ENCODE results near the gene CHM.

CHM gene

GRCh38 chrX:86047174-86047935, at the start of gene CHM:
CHM (minus strand) TSS chrX:86047558; CDS start chrX:86047532, 26 bp downstream.
- peaks cover 4% of the 10 kb centered on the region; the same call in 1 of the 2 replicates for H3K36me3 ChIP-seq (ENCODE audit: control insufficient read depth, low read length)
- peaks cover 48% of the 10 kb centered on the region for H3K79me2 ChIP-seq (ENCODE audit: control insufficient read depth, low read length)
- no peaks in the 10 kb centered on the region for H3K9me3 ChIP-seq (ENCODE audit: control insufficient read depth, insufficient read depth, low read length)
- peaks cover 13% of the 10 kb centered on the region for H3K4me1 ChIP-seq (ENCODE audit: control insufficient read depth, low read length)
- peak within 1 kb of the TSS; percentile 93 for H3K4me3 ChIP-seq (ENCODE audit: low read length)
- H3K9me2 ChIP-seq (replicated peaks; ENCODE audit: control insufficient read depth, low read length): no peaks in the 10 kb centered on the region
- no peaks in the 10 kb centered on the region for H3K27me3 ChIP-seq (ENCODE audit: control insufficient read depth, low read length)
- H4K20me1 ChIP-seq (ENCODE audit: control insufficient read depth, insufficient read depth, low read depth, low read length): no peaks in the 10 kb centered on the region
- TF ChIP-seq CTCF (IDR thresholded peaks at IDR 0.05; ENCODE audit: low read depth, low read length, poor library complexity, severe bottlenecking) (no peak), EZH2phosphoT487 (IDR thresholded peaks at IDR 0.05; ENCODE audit: borderline replicate concordance, low read length) (no peak)
- H3K4me2 ChIP-seq (ENCODE audit: low read length): peak within 1 kb of the TSS; percentile 78
- peak within 1 kb of the TSS; percentile 61 for H3K27ac ChIP-seq (ENCODE audit: low read depth, low read length)
- H3F3A ChIP-seq (ENCODE audit: control insufficient read depth, insufficient read depth): no peaks in the 10 kb centered on the region

- H3K4me3 ChIP-seq (ENCODE audit: low read length): no peak overlapping the region
- no peaks in the 10 kb centered on the region for H3K79me2 ChIP-seq (ENCODE audit: control insufficient read depth, low read length)
- H3K4me1 ChIP-seq (ENCODE audit: control insufficient read depth, low read length): no peaks in the 10 kb centered on the region
- H3K27me3 ChIP-seq (ENCODE audit: control insufficient read depth, low read length): no peaks in the 10 kb centered on the region
- no peaks in the 10 kb centered on the region for H3K9me2 ChIP-seq (replicated peaks; ENCODE audit: control insufficient read depth, low read length)
- H3F3A ChIP-seq (ENCODE audit: control insufficient read depth, insufficient read depth): no peaks in the 10 kb centered on the region
- H3K36me3 ChIP-seq (ENCODE audit: control insufficient read depth, low read length): no peaks in the 10 kb centered on the region
- H4K20me1 ChIP-seq (ENCODE audit: control insufficient read depth, insufficient read depth, low read depth, low read length): no peaks in the 10 kb centered on the region
- TF ChIP-seq EZH2phosphoT487 (IDR thresholded peaks at IDR 0.05; ENCODE audit: borderline replicate concordance, low read length): no peak
- TF ChIP-seq CTCF (IDR thresholded peaks at IDR 0.05; ENCODE audit: low read depth, low read length, poor library complexity, severe bottlenecking): no peak
- H3K9me3 ChIP-seq (ENCODE audit: control insufficient read depth, insufficient read depth, low read length): no peaks in the 10 kb centered on the region
- H3K27ac ChIP-seq (ENCODE audit: low read depth, low read length): no peak overlapping the region
- no peak overlapping the region for H3K4me2 ChIP-seq (ENCODE audit: low read length)
Measured at GRCh38 chrX:86078650-86079049, 31.3 kb upstream of the CHM start.

GRCh38 chrX:86066998-86067397, 19.6 kb upstream of the CHM start:
- no peak for TF ChIP-seq EZH2phosphoT487 (IDR thresholded peaks at IDR 0.05; ENCODE audit: borderline replicate concordance, low read length)
- no peak for TF ChIP-seq CTCF (IDR thresholded peaks at IDR 0.05; ENCODE audit: low read depth, low read length, poor library complexity, severe bottlenecking)
- Histone ChIP-seq H3K9me3 (ENCODE audit: control insufficient read depth, insufficient read depth, low read length) (no peaks in the 10 kb centered on the region), H3K4me1 (ENCODE audit: control insufficient read depth, low read length) (no peaks in the 10 kb centered on the region), H3F3A (ENCODE audit: control insufficient read depth, insufficient read depth) (no peaks in the 10 kb centered on the region), H4K20me1 (ENCODE audit: control insufficient read depth, insufficient read depth, low read depth, low read length) (no peaks in the 10 kb centered on the region), H3K9me2 (replicated peaks; ENCODE audit: control insufficient read depth, low read length) (no peaks in the 10 kb centered on the region), H3K27ac (ENCODE audit: low read depth, low read length) (no peak overlapping the region), H3K79me2 (ENCODE audit: control insufficient read depth, low read length) (no peaks in the 10 kb centered on the region), H3K4me2 (ENCODE audit: low read length) (no peak overlapping the region), H3K4me3 (ENCODE audit: low read length) (no peak overlapping the region), H3K27me3 (ENCODE audit: control insufficient read depth, low read length) (no peaks in the 10 kb centered on the region), H3K36me3 (ENCODE audit: control insufficient read depth, low read length) (no peaks in the 10 kb centered on the region)
